ENCODE results near the gene KDM4D. TPM values are rescaled to one million over a fixed set of nuclear protein-coding genes. Genes with fewer than 3 reads are reported as not detected.
"Not testable (repeated sequence)": the region's sequence is repeated elsewhere in the genome, so short reads cannot be mapped to it uniquely, and the experiment has no call there.

Gene KDM4D
- total and polyA plus RNA-seq, 9 of the 15 experiments (the other 6 are each of a cell fraction or from before 2014, with no cell fraction given), result 0.34 to 1.1 (median 0.50) TPM

DNA sequence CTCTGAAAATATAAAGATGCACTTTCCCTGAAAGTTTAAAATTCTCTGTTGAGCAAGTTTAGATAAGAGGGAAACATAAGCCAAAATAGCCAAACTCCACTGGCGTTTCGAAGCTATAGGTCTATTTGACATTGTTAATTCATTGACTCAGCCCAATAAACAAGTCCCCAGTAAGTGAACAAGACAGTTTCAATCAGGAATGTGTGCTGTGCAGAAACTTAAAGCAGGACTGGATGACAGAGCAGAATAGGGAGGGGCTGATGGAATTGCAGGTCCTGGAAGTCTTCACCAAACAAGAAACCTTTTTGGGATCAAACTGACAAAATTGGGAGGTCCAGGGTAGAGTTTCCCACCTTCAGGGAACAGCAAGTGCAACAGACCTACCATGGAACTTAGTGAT lies 42.6 kb downstream of the KDM4D start (continued):
- TF ChIP-seq C11orf30 (IDR thresholded peaks at IDR 0.05; ENCODE audit: low read depth), result no peak
- TF ChIP-seq BRF1 (IDR thresholded peaks at IDR 0.05; ENCODE audit: borderline replicate concordance, extremely low read depth, insufficient read length), result no peak
- TF ChIP-seq TARDBP (IDR thresholded peaks at IDR 0.05), result no peak

- H3K27ac ChIP-seq (ENCODE audit: extremely low read depth, low read depth, low read length); ATAC-seq; H3K4me1 ChIP-seq (replicated peaks in 1 of 2; ENCODE audit: control insufficient read depth in 2 of 2, insufficient read depth in 2 of 2, low read length in 2 of 2); H2AFZ ChIP-seq (ENCODE audit: low read depth, low read length); in situ Hi-C loops (cut with MboI); H3K4me3 ChIP-seq; BruUV-seq (replicated peaks); H3K9ac ChIP-seq (ENCODE audit: insufficient read depth in 1 of 2, low read depth in 2 of 2, low read length in 2 of 2); H3K27me3 ChIP-seq (ENCODE audit: control insufficient read depth in 2 of 2, insufficient read depth in 2 of 2, low read length in 2 of 2); H4K20me1 ChIP-seq (replicated peaks; ENCODE audit: control insufficient read depth, insufficient read depth, low read length); FAIRE-seq; H3K9me3 ChIP-seq (replicated peaks; ENCODE audit: control insufficient read depth, insufficient read depth, low read depth, low read length); CTCF ChIA-PET (ENCODE audit: low intra/inter-chr PET ratio); intact Hi-C loops (cut with micrococcal nuclease); H3K36me3 ChIP-seq (ENCODE audit: control insufficient read depth, insufficient read depth, low read length); H3K9me1 ChIP-seq (ENCODE audit: control insufficient read depth, insufficient read depth, low read length); H3K79me2 ChIP-seq (ENCODE audit: control insufficient read depth, insufficient read depth, low read length); H3K4me2 ChIP-seq (ENCODE audit: insufficient read depth, low read length); DNase-seq (ENCODE audit: extremely low read depth in 1 of 4, low spot score in 3 of 4): not testable (repeated sequence)
- POLR2A ChIA-PET, result interaction anchor here (1.2 kb wide), 1 partner anchor 46 kb away, joined by 3 read pairs; the partner anchor contains the start of gene SRSF8
- 15% methylated on average over 4 of the region's 5 CpGs for WGBS (ENCODE audit: insufficient coverage, low coverage, missing lambda C conversion rate)
Observed at GRCh38 chr11:95021468-95021867, 48.0 kb downstream of the KDM4D start.

DNA sequence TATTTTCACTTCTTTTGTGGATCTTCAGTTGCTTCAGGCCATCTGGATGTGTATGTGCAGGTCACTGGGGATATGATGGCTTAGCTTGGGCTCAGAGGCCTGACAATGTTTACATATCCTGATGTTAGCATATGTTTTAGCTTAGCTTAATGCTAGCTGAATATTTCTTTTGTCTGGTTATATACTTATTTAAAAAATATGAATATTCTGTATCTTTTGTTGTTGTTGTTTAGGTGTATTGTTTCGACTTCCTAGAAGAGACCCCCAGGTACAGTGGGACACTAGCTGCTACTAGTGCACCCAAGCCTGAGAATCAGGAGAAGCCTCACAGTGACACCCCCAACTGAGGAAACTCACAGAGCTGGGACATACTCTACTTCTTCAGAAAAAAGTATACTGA lies 51.4 kb downstream of the KDM4D start, which contains the start of gene KDM4E:
Gene KDM4E, plus strand, starts transcription at position 301 of the 400 bp plus-strand sequence. CDS start 300 bp downstream, outside the sequence.
- BruUV-seq (replicated peaks), result no TSS peak

More for the DNA sequence above, 51.4 kb downstream of the KDM4D start, which contains the start of gene KDM4E:
- no peak within 1 kb of the TSS for H3K4me2 ChIP-seq (ENCODE audit: insufficient read depth, low read length)
- ChIA-PET CTCF (ENCODE audit: low intra/inter-chr PET ratio) (no interaction called here), POLR2A (interaction anchor here (0.6 to 1.8 kb wide), 3 partner anchors 8 to 29 kb away, joined by 3 to 5 read pairs (median 4); no protein-coding TSS in a partner anchor)
- TF ChIP-seq DMBX1 (CRISPR knock-in tag; IDR thresholded peaks at IDR 0.05; ENCODE audit: borderline replicate concordance), result no peak
- TF ChIP-seq MTA1 (IDR thresholded peaks at IDR 0.05; ENCODE audit: borderline replicate concordance), result no peak
- no peak for TF ChIP-seq MIER1 (IDR thresholded peaks at IDR 0.05; ENCODE audit: low read depth)
- TF ChIP-seq ARHGAP35 (IDR thresholded peaks at IDR 0.05; ENCODE audit: partially characterized antibody), result no peak
- TF ChIP-seq ETS2 (tag; IDR thresholded peaks at IDR 0.05; ENCODE audit: borderline replicate concordance, poor library complexity, severe bottlenecking), result no peak
- no peak for TF ChIP-seq PHTF2 (CRISPR knock-in tag; IDR thresholded peaks at IDR 0.05)
- TF ChIP-seq ETS1 (conservative IDR thresholded peaks at IDR 0.05; ENCODE audit: control insufficient read depth, low read depth, low read length), result no peak
- no peak for TF ChIP-seq ZNF146 (CRISPR knock-in tag; IDR thresholded peaks at IDR 0.05; ENCODE audit: unreplicated experiment)
- TF ChIP-seq PRPF4 (IDR thresholded peaks at IDR 0.05; ENCODE audit: insufficient read depth, low read depth, low read length, poor library complexity, severe bottlenecking), result no peak
- TF ChIP-seq ZNF76 (CRISPR knock-in tag; IDR thresholded peaks at IDR 0.05; ENCODE audit: borderline replicate concordance), result no peak
- TF ChIP-seq ZNF551 (CRISPR knock-in tag; IDR thresholded peaks at IDR 0.05), result no peak
- no peak for TF ChIP-seq PML (IDR thresholded peaks at IDR 0.05; ENCODE audit: low read length)
- TF ChIP-seq ZNF224 (CRISPR knock-in tag; IDR thresholded peaks at IDR 0.05), result no peak
- no peak for DNase-seq (ENCODE audit: extremely low read depth in 1 of 4, low spot score in 3 of 4)
- in situ Hi-C loops (cut with MboI) (no loop called here), intact Hi-C loops (cut with micrococcal nuclease) (no loop called here)
- no peaks in the 10 kb centered on the region for H3K9me1 ChIP-seq (ENCODE audit: control insufficient read depth, insufficient read depth, low read length)
- no peak within 1 kb of the TSS for H3K27ac ChIP-seq (ENCODE audit: extremely low read depth, low read depth, low read length)
- FAIRE-seq, result no peak
- no peak within 1 kb of the TSS for H3K4me3 ChIP-seq
- peak within 1 kb of the TSS; percentile 45 for H2AFZ ChIP-seq (ENCODE audit: low read depth, low read length)
- H4K20me1 ChIP-seq (replicated peaks; ENCODE audit: control insufficient read depth, insufficient read depth, low read length), result no peaks in the 10 kb centered on the region
- WGBS (ENCODE audit: insufficient coverage, low coverage, missing lambda C conversion rate), result 20% methylated on average over 1 of the region's 1 CpG
- no peaks in the 10 kb centered on the region; a peak in 1 of 5 replicates for H3K4me1 ChIP-seq (replicated peaks in 1 of 2; ENCODE audit: control insufficient read depth in 2 of 2, insufficient read depth in 2 of 2, low read length in 2 of 2)
- H3K27me3 ChIP-seq (ENCODE audit: control insufficient read depth in 2 of 2, insufficient read depth in 2 of 2, low read length in 2 of 2), result no peaks in the 10 kb centered on the region
- peak; percentile 28; the same call in 2 of the 3 replicates for ATAC-seq
- H3K79me2 ChIP-seq (ENCODE audit: control insufficient read depth, insufficient read depth, low read length), result no peaks in the 10 kb centered on the region
- H3K36me3 ChIP-seq (ENCODE audit: control insufficient read depth, insufficient read depth, low read length), result no peaks in the 10 kb centered on the region
- H3K9ac ChIP-seq (ENCODE audit: insufficient read depth in 1 of 2, low read depth in 2 of 2, low read length in 2 of 2), result no peak within 1 kb of the TSS
- no peaks in the 10 kb centered on the region for H3K9me3 ChIP-seq (replicated peaks; ENCODE audit: control insufficient read depth, insufficient read depth, low read depth, low read length)

Data from K562 (cell line).